CD4-positive, alpha-beta T cell (primary cell): ENCODE results near the gene PNPLA1. TPM values are rescaled to one million over a fixed set of nuclear protein-coding genes. Genes with fewer than 3 reads are reported as not detected.

Source experiments
- ATAC-seq: fragments of 200-7000 bp; cut with Tn5 transposase; one replicate; pipeline ENCODE4 v1.10.0; 2022; ENCODE audit warnings: mild to moderate bottlenecking; ENCODE audit not compliant: poor library complexity
- CTCF ChIA-PET: fragments of 350-600 bp; sonication (Branson Sonifier 250); formaldehyde crosslinking; loops from one replicate; lab custom pipeline; 2021; ENCODE audit warnings: antibody characterized with exemption, inconsistent platforms; lab: Charles Lee
- POLR2A ChIA-PET: fragments of 350-600 bp; sonication (Branson Sonifier 250); formaldehyde crosslinking; loops from one replicate; lab custom pipeline; 2021; ENCODE audit warnings: antibody characterized with exemption, inconsistent platforms; lab: Charles Lee
- DNase-seq, 14 experiments: peaks; one replicate each; pipeline ENCODE4 v3.0.0-alpha.2; 2013 to 2020; ENCODE audit warnings: mixed read lengths in 2 of 14
- H3K27ac ChIP-seq, 2 donors: one replicate each; pipeline versions ENCODE4 v1.5.1 to v1.7.0; 2013; ENCODE audit warnings: low read length in 2 of 2, low read depth in 1 of 2, mild to moderate bottlenecking in 1 of 2
- H3K27me3 ChIP-seq, 2 experiments: 1 replicate in 1 of 2; 2 replicates in 1 of 2; pipeline versions ENCODE4 v1.6.1 to v1.7.0; 2013; ENCODE audit warnings: low read length in 2 of 2, control low read depth in 1 of 2, mild to moderate bottlenecking in 1 of 2, moderate library complexity in 1 of 2; ENCODE audit not compliant: insufficient read depth in 2 of 2, control insufficient read depth in 1 of 2
- H3K36me3 ChIP-seq: one replicate; pipeline ENCODE4 v1.6.1; 2013; ENCODE audit warnings: low read length, control low read depth; ENCODE audit not compliant: insufficient read depth
- H3K4me1 ChIP-seq: one replicate; pipeline ENCODE4 v1.6.1; 2013; ENCODE audit warnings: low read length, control low read depth; ENCODE audit not compliant: insufficient read depth
- H3K4me3 ChIP-seq: one replicate; pipeline ENCODE4 v1.5.1; 2013; ENCODE audit warnings: mild to moderate bottlenecking, low read length, moderate library complexity
- H3K9me3 ChIP-seq, 2 experiments: 1 replicate in 1 of 2; 2 replicates in 1 of 2; pipeline versions ENCODE4 v1.6.1 to v1.7.0; 2013; ENCODE audit warnings: low read length in 2 of 2, mild to moderate bottlenecking in 2 of 2, control low read depth in 1 of 2, moderate library complexity in 1 of 2; ENCODE audit not compliant: control insufficient read depth in 1 of 2, insufficient read depth in 1 of 2
- H3K27ac Mint-ChIP-seq: one replicate; pipeline ENCODE4 v1.8.0; 2020; ENCODE audit warnings: mixed read lengths
- H3K27me3 Mint-ChIP-seq: one replicate; pipeline ENCODE4 v1.8.0; 2021; ENCODE audit warnings: mixed read lengths
- H3K36me3 Mint-ChIP-seq: one replicate; pipeline ENCODE4 v1.8.0; 2021; ENCODE audit warnings: low read depth, mixed read lengths
- H3K4me1 Mint-ChIP-seq: one replicate; pipeline ENCODE4 v1.8.0; 2021; ENCODE audit warnings: low read depth, mixed read lengths
- H3K4me3 Mint-ChIP-seq: one replicate; pipeline ENCODE4 v1.8.0; 2020; ENCODE audit warnings: mild to moderate bottlenecking, mixed read lengths
- H3K9me3 Mint-ChIP-seq: one replicate; pipeline ENCODE4 v1.8.0; 2020; ENCODE audit warnings: mixed read lengths
- CTCF ChIP-seq: fragments of 200-600 bp; IDR thresholded peaks from one replicate; pipeline ENCODE4 v1.8.0; 2022; ENCODE audit warnings: antibody characterized with exemption, mild to moderate bottlenecking
- intact Hi-C, 2 experiments: fragments of 100-400 bp; cut with DNase I in 1 of 2; cut with micrococcal nuclease in 1 of 2; formaldehyde crosslinking; loops; one replicate each; pipeline versions ENCODE4 v1.15.1 to v1.9.0; 2023 to 2025; cut with DNase I, micrococcal nuclease
- total RNA-seq, 174 experiments: library from RNA in 2 of 174; stranded (reverse) in 2 of 174; gene quantifications; one replicate each; pipeline ENCODE4 v1.2.3 and lab custom pipeline; 2021 to 2026

PNPLA1 gene
- total RNA-seq, 2 experiments from 2014 or later: 0.17 TPM; not detected in 1

GRCh38 chr6:36339146-36339545, 69.3 kb downstream of the PNPLA1 start:
- H3K27me3 ChIP-seq: peaks cover 7 to 20% of the 10 kb centered on the region in 2 experiments
- H3K27ac ChIP-seq: no peak overlapping the region
- ChIA-PET POLR2A (no interaction called here), CTCF (no interaction called here)
- H3K4me1 Mint-ChIP-seq: peaks cover 10% of the 10 kb centered on the region
- H3K36me3 Mint-ChIP-seq: no peaks in the 10 kb centered on the region
- intact Hi-C loops: no loop called here
- H3K27ac Mint-ChIP-seq: no peak overlapping the region
- DNase-seq: no peak
- no peaks in the 10 kb centered on the region for H3K36me3 ChIP-seq
- H3K4me3 ChIP-seq: no peak overlapping the region
- H3K9me3 Mint-ChIP-seq: no peaks in the 10 kb centered on the region
- no peak for ATAC-seq
- H3K4me1 ChIP-seq: peaks cover 20% of the 10 kb centered on the region
- H3K27me3 Mint-ChIP-seq: peaks cover 38% of the 10 kb centered on the region
- H3K4me3 Mint-ChIP-seq: no peak overlapping the region
- no peak for TF ChIP-seq CTCF
- no peaks in the 10 kb centered on the region for H3K9me3 ChIP-seq

DNA sequence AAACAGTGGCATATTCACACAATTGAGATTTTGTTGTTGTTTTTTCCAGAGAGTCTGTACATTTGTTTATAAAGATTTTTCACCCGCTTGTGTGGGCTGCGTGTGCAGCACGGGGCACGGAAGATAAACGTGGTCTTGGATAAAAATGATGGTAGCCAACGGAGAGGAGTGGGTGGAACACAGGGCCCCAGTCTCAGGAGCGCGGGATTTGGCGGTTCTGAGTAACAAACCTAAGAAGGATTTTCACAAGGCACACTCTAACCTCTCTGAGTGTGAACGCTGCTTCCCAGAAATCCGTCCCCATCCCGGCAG, 70.4 kb downstream of the PNPLA1 start:
- ATAC-seq: no peak
- Mint-ChIP-seq H3K4me1 (peaks cover 10% of the 10 kb centered on the region), H3K4me3 (no peak overlapping the region), H3K27ac (no peak overlapping the region), H3K27me3 (peaks cover 27% of the 10 kb centered on the region), H3K36me3 (no peaks in the 10 kb centered on the region), H3K9me3 (no peaks in the 10 kb centered on the region)
- no peak overlapping the region for H3K27ac ChIP-seq
- TF ChIP-seq CTCF: no peak
- DNase-seq: no peak
- H3K27me3 ChIP-seq: peaks cover 7 to 14% of the 10 kb centered on the region in 2 experiments
- H3K36me3 ChIP-seq: no peaks in the 10 kb centered on the region
- peaks cover 20% of the 10 kb centered on the region for H3K4me1 ChIP-seq
- ChIA-PET POLR2A (interaction anchor here (1.6 kb wide), 1 partner anchor 219 kb away, joined by 5 read pairs; no protein-coding TSS in a partner anchor), CTCF (interaction anchor here (0.8 to 2.2 kb wide), 7 partner anchors 12 to 209 kb away, joined by 3 to 10 read pairs (median 4); no protein-coding TSS in a partner anchor)
- intact Hi-C loops: loop anchor here in 1 of 2 experiments (5.0 kb wide), 1 partner anchor 342 kb away; no protein-coding TSS in a partner anchor
- H3K9me3 ChIP-seq: no peaks in the 10 kb centered on the region
- H3K4me3 ChIP-seq: no peak overlapping the region

DNA sequence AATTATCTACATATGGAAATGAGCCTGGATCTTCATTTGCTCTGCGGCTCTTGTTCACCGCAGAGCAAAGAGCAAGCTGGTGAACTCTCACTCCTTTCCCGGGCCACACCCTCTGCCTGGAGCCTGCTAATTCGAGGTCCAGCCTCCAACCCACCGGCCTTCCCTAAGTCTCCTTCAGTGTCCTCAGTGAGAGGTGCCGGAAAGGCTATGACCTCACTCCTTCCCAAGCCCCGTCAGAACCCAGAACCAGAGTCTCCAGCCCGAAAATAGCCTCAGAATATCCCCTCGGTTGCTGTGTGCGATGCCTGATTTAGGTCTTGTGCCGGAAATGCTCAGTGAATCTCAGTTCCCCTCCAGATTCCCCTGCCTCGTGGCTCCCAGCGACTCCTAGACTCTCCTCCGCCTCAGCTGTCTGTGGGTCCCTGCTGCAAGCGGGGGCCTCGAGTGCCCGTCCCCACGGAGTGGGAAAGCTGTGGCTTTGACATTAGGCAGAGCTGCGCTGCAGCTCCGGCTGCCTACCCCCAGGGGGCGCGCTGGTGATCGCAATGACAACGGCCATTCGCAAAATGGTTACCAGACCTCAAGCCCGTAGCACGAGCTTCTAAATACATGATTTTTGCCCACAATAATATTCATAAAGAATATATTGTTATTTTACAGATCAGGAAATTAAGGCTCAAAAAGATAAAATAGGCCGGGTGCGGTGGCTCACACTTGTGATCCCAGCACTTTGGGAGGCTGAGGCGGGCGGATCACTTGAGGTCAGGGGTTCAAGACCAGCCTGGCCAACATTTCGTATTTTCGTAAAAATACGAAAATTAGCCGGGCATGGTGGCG, 71.0 kb downstream of the PNPLA1 start:
- peak; percentile 88 for TF ChIP-seq CTCF
- POLR2A ChIA-PET: interaction anchor here (1.6 kb wide), 1 partner anchor 220 kb away, joined by 5 read pairs; no protein-coding TSS in a partner anchor

More for the DNA sequence above, 71.0 kb downstream of the PNPLA1 start:
- peaks cover 20% of the 10 kb centered on the region for H3K4me1 ChIP-seq
- CTCF ChIA-PET: interaction anchor here (0.8 to 2.2 kb wide), 13 partner anchors 9 to 219 kb away, joined by 3 to 10 read pairs (median 4); no protein-coding TSS in a partner anchor
- peaks cover 10% of the 10 kb centered on the region for H3K4me1 Mint-ChIP-seq
- H3K27me3 Mint-ChIP-seq: peaks cover 22% of the 10 kb centered on the region
- H3K27ac Mint-ChIP-seq: no peak overlapping the region
- intact Hi-C loops: loop anchor here in 1 of 2 experiments (5.0 kb wide), 1 partner anchor 341 kb away; no protein-coding TSS in a partner anchor
- ATAC-seq (peak; percentile 91), DNase-seq (peak; percentile 46 to 83 (median 66))
- H3K9me3 Mint-ChIP-seq: no peaks in the 10 kb centered on the region
- peak overlapping the region; percentile 10 for H3K4me3 ChIP-seq
- H3K27me3 ChIP-seq: peaks cover 5 to 14% of the 10 kb centered on the region in 2 experiments
- peak overlapping the region; percentile 68 for H3K4me3 Mint-ChIP-seq
- H3K9me3 ChIP-seq: no peaks in the 10 kb centered on the region
- H3K36me3 ChIP-seq: no peaks in the 10 kb centered on the region
- no peaks in the 10 kb centered on the region for H3K36me3 Mint-ChIP-seq
- no peak overlapping the region for H3K27ac ChIP-seq
